Stimulated activated CD4-positive, alpha-beta T cell treated with anti-CD3 and anti-CD28 coated beads, Interleukin-1b, Interleukin-23, amount 100 ng/mL, for 24 hours (primary cell): ENCODE data around the gene CALML6.
"Not testable (repeated sequence)": the region's sequence is repeated elsewhere in the genome, so short reads cannot be mapped to it uniquely, and the experiment has no call there.

Source experiments
- DNase-seq, 4 experiments: peaks; one replicate each; pipeline ENCODE4 v3.0.0-alpha.2; 2020; ENCODE audit warnings: low read depth in 4 of 4, low spot score in 1 of 4

CALML6 gene, protein sequence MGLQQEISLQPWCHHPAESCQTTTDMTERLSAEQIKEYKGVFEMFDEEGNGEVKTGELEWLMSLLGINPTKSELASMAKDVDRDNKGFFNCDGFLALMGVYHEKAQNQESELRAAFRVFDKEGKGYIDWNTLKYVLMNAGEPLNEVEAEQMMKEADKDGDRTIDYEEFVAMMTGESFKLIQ

DNA sequence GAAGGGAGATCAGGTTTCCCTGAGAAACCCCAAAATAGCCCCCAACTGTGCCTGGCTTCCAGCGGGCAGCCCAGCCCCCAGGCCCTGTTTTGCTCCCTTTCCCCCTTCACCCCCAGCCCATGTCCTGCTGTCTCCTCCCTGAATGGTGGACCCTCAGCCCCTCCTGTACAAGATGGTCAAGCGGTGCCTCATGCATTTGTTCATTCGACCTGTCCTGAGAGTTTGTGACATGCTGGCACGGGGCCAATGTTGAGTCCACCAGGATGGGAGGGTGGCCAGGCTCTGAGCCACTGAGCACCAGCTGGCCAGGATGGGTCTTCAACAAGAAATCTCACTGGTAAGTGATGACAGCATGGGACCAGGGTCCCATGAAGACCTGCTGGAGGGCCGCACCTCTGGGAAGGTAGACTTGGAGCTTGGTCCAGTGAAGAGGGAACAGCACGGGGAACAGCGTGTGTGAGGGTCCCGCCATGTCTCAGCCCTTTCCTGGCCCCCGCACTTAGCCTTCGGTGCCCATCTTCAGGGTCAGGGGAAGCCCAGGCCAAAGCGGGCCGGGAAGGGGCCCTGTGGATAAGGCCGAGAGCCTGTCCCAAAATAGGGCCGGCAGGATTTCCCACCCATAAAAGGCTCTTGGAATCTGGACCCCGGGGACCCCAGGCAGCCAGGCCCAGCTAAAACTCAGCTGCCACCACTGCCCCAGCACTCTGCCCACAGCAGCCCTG lies at the start of gene CALML6:
TSS of gene CALML6 (plus strand) at position 290 of the 722 bp plus-strand sequence. CDS start at position 311, 21 bp downstream.
- no peak for DNase-seq

DNA sequence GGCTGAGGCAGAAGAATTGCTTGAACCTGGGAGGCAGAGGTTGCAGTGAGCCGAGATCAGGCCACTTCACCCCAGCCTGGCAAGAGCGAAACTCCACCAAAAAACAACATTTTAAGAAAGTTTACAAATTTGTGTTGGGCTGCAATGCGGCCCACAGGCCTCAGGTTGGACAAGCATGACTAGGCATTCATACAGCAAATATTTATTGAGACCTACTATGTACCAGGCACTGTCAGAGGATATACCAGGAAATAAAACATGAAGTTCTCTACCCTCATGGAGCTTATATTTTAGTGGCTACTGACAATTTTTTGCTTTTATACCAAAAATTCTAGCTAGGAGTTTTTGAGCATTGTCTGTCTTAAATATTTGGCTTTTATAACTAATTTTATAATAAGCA lies 47.9 kb upstream of the CALML6 start:
- DNase-seq = no peak

DNA sequence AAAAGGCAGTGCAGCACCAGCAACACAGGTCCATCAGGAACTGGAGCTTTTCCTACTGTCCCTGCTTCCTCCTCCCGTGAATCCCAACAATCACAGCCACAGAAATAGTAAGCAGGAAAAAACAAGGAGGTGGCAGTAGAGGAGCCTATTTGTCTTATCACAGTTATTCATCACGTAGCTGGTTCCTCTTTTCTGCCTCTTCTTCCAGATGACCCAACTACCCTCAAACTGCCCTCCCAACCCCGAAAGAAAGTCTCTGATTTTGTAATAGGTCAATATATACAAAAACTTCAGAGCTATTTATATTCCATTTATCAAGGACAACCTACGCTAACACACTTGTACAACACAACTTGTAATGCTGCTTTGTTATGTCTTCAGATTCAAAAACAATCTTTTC lies 45.6 kb upstream of the CALML6 start:
- no peak for DNase-seq

DNA sequence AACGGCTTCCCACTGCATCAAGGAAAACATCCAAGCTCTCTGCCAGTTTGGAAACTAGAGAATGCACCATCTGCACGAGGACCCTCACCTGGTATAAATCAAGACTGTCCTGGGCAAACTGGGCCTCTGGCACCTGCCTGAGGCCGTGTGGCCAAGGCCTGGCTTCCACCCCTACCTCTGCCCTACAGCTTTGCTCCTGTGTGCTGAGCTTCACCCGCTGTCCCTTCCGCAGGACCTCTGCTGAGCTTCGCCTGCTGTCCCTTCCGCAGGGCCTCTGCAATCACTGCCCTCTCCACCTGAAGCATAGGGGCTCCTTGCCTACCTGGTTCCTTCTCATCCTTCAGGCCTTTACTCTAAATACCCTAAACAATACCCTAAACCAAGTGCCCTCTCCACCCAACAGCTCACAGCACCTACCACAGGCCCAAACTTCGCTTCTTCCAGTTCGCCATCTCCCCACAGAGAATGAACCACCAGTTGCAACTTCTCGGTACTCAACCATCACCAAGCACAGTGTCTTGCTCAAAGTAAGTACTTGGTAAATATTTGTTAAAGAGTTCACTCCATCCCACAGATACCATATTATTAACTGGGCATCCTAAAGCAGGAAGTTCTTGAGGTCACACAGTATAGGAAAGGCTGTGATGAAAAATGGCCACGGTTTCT lies 42.6 kb upstream of the CALML6 start:
- DNase-seq = no peak

DNA sequence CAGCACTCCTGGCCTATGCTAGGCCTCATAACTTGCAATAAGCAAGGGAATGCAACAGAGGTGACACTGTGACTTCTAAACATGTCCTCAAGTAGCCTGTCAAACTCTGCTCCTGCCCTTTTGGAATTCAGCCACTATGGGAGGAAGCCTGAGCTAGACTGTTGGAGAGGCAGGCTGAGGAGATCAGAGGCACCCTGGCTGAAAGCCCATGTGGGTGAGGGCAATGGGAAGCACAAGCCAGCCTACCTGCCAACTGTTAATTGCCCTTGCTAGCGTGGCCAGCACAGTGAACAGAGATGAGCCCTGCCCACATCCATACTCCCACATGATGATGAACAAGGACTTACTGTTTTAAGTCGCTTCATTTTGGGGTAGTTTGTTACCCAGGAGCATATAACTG lies 41.9 kb upstream of the CALML6 start:
- DNase-seq = no peak

DNA sequence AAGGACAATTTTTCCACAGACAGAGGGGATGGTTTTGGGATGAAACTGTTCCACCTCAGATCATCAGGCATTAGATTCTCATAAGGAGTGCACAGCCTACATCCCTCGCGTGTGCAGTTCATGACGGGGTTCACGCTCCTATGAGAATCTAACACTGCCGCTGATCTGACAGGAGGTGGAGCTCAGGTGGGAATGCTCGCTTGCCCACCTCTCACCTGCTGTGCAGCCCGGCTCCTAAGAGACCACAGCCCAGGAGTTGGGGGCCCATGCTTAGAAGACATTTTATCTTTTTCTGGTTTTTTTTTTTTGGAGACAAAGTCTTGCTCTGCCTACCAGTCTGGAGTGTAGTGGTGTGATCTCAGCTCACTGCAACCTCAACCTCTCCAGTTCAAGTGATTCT lies 40.2 kb upstream of the CALML6 start:
- no peak for DNase-seq

DNA sequence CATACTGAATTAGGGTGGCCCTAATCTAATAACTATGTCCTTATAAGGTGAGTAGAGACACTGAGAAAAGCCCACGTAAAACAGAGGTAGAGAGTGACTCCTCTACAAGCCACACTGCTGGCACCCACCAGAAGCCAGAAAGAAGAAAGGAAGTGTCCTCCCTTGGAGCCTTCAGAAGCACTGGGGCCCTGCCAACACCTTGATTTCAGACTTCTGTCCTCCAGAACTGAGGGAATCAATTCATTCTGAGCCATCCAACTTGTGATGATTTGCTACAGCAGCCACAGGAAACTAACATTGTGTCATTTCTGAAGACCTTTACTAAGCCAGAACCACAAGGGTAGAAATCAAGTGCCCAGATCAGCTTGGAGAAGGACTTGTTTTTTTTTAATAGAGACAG lies 39.1 kb upstream of the CALML6 start:
- DNase-seq = no peak

DNA sequence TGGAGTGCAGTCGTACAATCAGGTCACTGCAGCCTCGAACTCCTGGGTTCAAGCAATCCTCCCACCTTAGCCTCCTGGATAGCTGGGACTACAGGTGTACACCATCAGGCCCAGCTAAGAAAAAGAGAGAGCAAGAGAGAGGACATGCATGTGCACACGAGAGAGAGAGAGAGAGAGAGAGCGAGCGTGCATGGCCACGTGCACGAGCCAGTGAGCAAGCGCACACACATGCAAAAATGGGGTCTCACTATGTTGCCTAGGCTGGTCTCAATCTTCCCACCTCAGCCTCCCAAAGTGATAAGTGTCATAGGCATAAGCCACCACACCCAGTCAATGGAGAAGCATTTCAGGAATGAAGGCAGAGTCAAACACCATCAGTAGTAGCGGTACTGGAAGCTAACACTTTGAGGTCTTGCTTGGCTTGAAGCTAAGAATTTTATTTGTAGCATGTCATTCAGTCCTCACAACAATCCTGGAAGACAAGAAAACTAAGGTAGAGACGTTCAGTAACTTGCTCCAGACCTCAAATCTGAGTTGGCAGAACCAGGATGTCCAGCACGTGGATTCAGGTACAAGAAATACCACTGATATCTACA lies 38.6 kb upstream of the CALML6 start:
- no peak for DNase-seq

DNA sequence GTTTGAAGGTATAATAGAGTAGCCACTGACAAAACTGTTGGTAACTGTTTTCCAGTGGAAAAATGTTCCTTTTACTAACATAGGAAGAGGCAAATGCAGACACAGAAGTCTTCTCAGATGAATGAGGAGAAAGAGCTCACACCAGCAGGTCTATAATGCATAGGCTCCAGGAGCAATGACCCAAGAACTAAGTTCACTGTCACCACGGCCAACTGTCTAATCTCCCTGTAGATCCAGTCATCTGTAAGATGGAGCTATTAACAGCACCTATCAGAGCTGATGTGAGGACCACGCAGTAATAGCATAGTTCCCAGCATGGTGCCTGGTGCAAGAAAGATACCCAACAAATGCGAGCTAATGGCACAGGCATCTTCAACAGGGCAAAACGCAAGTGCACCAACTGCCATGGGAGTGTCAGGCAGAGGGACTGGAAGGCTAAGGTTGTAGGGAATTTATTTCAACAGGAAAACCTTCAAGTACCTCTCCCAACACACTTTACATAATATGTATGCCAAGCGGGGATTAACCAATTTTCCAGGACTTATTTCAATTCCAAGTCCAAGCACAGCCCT lies 37.1 kb upstream of the CALML6 start:
- DNase-seq = no peak

DNA sequence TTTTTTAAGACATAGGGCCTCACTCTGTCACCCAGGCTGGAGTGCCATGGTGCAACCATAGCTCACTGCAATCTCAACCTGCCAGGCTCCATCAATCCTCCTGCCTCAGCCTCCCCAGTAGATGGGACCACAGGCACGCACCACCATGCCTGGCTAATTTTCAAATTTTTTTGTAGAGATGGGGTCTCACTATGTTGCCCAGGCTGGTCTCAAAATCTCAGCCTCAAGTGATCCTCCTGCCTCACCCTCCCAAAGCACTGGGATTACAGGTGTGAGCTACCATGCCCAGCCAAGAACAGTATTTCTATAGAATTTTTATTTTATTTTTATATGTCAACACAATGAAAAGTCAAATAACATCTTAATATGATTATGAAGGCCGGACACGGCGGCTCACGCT lies 35.1 kb upstream of the CALML6 start:
- DNase-seq = no peak

DNA sequence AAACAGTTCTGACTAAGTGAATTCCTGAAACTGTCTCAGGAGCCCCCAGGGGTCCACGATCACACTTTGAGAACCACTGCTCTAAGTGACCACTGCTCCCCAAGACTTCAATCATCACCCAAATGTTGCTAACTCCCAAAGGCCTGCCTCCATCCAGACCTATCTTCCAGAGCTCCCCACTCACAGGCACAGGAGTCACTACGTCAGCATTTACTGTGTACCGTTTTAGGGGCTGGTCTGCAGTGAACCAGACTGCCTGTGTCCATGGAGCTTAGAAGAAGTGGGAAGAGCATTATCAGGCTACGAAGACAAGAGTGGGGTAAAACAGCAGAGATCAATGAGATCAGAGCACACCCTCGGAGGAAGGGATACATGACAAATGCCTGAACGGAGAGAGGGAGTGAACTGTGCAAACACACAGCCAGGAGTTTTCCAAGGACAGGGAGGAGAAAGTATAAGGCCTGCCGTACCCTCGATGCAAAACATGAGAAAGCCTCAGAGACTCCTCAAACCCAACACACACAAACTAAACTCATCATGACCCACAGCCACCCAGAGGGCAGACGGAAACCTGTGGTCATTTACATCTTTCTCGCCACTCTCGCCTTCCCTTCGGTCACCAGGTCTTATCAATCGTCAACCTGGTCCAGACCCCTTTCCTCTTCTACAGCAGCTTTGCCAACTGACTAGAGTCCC lies 34.3 kb upstream of the CALML6 start:
- no peak for DNase-seq

DNA sequence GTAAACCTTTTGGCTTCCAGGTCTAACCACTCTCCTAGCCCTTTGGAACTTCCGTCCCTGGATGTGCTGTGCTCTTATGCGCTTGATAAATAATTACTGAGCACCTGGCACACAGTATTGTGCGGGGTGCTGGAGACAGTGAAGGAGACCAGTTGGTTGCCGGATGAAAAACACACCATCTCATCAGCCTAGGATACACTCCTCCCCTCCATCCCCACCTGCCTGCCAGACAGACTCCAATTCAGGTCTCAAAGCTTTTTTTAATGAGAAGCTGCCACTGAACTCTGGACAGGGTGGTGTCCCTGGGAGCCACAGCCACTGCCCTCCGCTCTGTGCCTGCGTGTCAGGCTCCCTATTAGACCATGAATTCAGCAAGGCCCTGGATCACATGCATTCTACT lies 33.3 kb upstream of the CALML6 start:
- no peak for DNase-seq

DNA sequence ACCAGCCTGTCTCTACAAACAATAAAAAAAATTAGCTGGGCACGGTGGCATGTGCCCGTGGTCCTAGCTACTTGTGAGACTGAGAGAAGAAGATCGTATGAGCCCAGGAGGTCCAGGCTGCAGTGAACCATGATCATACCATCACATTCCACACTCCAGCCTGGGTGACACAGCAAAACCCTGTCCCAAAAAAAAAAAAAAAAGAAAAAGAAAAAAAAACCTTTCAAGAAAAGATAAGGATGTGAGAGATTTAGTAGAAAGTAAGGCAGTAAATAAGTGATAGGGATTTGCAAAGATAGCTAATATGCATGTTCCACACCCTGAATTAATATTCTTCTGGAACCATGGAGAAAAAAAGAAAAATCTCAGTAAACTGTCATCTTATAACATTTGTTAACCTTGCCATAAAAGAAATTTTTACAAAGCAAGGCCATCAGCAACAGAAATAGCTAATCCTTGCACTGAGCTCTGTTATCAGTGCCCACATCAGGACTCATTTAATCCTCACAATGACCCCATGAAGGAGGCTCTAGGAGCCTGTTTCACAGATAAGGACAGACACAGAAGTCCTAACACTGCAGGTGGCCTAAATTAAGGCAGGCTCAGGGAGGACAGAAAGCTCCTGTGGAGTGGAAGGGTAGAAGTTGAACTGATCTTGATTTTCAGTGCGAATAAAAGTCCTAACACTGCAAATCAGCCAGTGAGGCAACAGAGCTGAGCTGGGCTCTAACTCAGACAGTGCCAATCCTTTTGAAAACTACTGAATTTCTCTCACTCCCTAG lies 31.8 kb upstream of the CALML6 start:
- DNase-seq = no peak

DNA sequence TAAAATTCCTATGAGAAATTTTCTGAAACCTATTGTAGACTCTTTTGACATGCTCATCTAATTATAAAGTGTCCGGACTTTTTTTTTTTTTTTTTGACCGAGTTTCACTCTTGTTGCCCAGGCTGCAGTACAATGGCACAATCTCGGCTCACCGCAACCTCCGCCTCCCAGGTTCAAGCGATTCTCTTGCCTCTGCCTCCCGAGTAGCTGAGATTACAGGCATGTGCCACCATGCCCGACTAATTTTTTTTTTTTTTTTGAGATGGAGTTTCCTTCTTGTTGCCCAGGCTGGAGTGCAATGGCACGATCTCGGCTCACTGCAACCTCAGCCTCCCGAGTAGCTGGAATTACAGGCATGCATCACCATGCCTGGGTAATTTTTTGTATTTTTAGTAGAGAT lies 31.2 kb upstream of the CALML6 start:
- DNase-seq = not testable (repeated sequence)

DNA sequence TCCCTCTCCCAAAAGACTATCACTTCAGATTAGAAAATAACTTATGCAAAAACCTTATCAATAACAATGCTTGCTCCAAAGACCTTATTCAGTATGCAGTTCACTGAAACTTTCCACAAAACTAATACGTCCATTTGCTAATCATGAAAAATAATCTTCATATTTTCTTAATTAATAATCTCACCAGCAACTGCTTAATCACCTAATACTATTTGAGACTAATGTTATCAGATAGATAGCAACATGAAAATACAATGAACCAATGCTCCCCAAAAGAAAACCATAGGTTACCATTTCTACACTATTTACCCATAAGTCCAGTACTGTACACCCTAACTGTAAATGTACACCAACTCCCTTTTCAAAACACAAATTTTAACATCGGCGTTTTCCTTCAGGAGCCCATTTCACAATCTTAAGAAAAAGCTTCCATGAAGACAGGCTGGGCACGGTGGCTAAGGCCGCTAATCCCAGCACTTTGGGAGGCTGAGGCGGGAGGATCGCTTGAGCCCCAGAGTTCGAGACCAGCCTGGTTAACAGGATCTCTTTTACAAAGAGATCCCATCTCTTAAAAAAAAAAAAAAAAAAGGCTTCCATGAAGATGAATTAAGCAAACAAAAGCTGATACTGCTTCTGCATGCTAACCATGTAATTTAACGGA lies 25.8 kb upstream of the CALML6 start:
- no peak for DNase-seq

DNA sequence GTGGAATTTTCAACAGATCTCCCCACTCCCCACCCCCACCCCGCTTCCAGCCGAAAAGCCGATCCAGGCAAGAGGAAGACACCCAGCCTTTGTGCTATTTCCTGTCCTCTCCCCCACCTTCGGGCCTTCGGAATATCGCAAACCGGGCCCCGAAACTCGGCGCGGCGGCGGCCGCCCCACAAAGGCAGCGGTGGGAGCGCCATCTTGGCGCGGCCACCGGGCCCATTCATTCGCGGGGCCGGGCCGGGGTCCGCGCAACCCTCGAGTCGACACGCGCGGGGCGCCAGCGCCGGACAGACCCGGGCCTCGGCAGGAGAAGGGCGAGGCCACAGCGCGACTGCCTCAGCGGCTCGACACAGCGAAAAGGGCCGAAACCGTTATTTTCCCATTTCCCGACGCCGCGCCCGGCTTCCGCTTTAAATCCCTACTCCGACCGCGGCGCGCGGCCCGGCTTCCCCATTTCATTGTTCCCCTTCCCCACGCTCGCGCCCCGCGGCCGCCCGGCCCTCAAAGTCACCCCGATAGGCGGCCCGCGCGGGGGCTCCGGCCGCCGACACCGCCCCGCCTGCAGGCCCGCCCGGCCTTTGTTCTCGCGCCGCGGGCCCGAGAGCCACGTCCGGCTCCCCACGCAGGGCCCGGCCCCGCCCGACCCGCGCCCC lies 25.1 kb upstream of the CALML6 start:
- no peak for DNase-seq

DNA sequence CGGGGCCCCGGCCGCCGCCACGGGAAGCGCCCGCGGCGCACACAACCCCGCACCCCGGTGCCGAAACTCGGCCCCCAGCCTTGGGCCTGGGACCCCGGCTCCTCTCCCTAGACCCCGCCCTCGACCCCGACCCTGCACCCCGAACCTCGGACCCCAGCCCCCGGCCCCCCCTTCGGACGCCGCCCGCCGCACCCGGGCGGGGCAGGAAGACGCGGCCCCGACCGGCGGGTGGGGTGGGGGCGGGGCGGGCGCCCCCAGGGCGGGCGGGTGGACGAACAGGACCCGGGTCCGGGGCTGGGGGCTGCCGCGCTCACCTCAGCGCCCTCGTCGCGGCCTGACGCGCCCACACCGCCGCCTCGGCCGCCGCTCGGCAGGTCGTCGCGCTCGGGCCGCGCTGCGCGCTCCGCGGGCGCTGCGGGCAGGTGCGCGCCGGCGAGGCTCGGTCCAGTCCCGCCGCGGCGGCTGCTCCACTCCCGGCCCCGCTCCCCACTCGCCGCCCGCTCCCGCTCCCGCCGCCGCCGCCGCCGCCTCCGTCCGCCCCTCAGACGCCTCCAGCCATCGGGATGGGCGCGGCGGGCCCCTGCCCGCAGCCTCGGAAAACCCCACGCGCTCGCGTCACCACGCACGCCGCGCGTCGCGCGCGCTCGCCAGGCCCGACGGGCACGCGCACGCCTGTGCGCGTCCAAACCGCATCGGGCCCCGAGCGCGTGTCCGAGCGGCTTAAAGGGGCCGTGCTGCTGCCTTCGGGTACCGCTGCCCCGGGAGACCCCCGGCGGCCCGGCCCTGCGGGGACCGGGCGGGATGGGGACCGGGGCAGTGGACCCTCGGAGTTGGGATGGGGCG lies 24.3 kb upstream of the CALML6 start, which contains the start of gene GNB1:
TSS of gene GNB1 (minus strand) at position 582 of the 843 bp plus-strand sequence. CDS start 65,634 bp downstream, outside the sequence.
- DNase-seq = peak; percentile 71 to 80 (median 74)
